HL-60 (cell line): ENCODE measurements around the gene MACC1.

ENCODE experiments used
- DNase-seq, 2 experiments: peaks; one replicate each; pipeline ENCODE4 v3.0.0-alpha.2; 2010 to 2020; ENCODE audit warnings: low read depth in 1 of 2, low spot score in 1 of 2
- H3K27ac ChIP-seq: fragments of 250-450 bp; sonication (Bioruptor Pico); replicated peaks from 2 replicates; pipeline ENCODE4 v1.5.1; 2020; ENCODE audit warnings: mild to moderate bottlenecking, moderate library complexity
- H3K27me3 ChIP-seq: fragments of 250-450 bp; sonication (Bioruptor Pico); 2 replicates; pipeline ENCODE4 v1.5.1; 2021; ENCODE audit warnings: mild to moderate bottlenecking, moderate library complexity; ENCODE audit not compliant: insufficient read depth, poor library complexity, severe bottlenecking
- H3K4me3 ChIP-seq: replicated peaks from 2 replicates; pipeline ENCODE4 v1.5.1; 2011; ENCODE audit warnings: mild to moderate bottlenecking, control low read depth, low read length; ENCODE audit not compliant: insufficient read depth
- CTCF ChIP-seq: IDR thresholded peaks from one replicate; pipeline ENCODE4 v1.5.1; 2011; ENCODE audit warnings: low read length, control low read depth, inconsistent platforms; ENCODE audit not compliant: insufficient read depth
- GABPA ChIP-seq: IDR thresholded peaks from 2 replicates; pipeline ENCODE4 v1.6.1; 2012; ENCODE audit warnings: low read depth
- POLR2AphosphoS5 ChIP-seq: IDR thresholded peaks from 2 replicates; pipeline ENCODE4 v1.6.1; 2012; ENCODE audit warnings: low read depth
- REST ChIP-seq: IDR thresholded peaks from 2 replicates; pipeline ENCODE4 v1.6.1; 2012; ENCODE audit warnings: low read depth; ENCODE audit not compliant: insufficient replicate concordance
- SPI1 ChIP-seq: IDR thresholded peaks from 2 replicates; pipeline ENCODE4 v1.6.1; 2012; ENCODE audit warnings: low read depth, mild to moderate bottlenecking, borderline replicate concordance

MACC1 gene

GRCh38 chr7:20141002-20141345 is 76.2 kb downstream of the MACC1 start:
- no peak for DNase-seq
- no peak for TF ChIP-seq SPI1
- TF ChIP-seq POLR2AphosphoS5 = no peak
- no peak for TF ChIP-seq CTCF
- no peak for TF ChIP-seq GABPA
- TF ChIP-seq REST = no peak
- Histone ChIP-seq H3K27me3 (no peaks in the 10 kb centered on the region), H3K4me3 (no peak overlapping the region), H3K27ac (no peak overlapping the region)

- Histone ChIP-seq H3K4me3 (no peak overlapping the region), H3K27ac (no peak overlapping the region), H3K27me3 (no peaks in the 10 kb centered on the region)
- TF ChIP-seq POLR2AphosphoS5 (no peak), GABPA (no peak), SPI1 (no peak), REST (no peak), CTCF (no peak)
- DNase-seq = no peak
Observed at GRCh38 chr7:20140291-20141001, 76.7 kb downstream of the MACC1 start.

- DNase-seq = no peak
- Histone ChIP-seq H3K27ac (no peak overlapping the region), H3K27me3 (no peaks in the 10 kb centered on the region), H3K4me3 (no peak overlapping the region)
- TF ChIP-seq SPI1 (no peak), POLR2AphosphoS5 (no peak), REST (no peak), GABPA (no peak), CTCF (no peak)
Observed at GRCh38 chr7:20136647-20137046, 80.5 kb downstream of the MACC1 start.
